Mammary epithelial cell (primary cell): ENCODE results near the gene NT5C.

Experiments
- EZH2 ChIP-seq: IDR thresholded peaks from 2 replicates; pipeline ENCODE4 v1.6.1; 2012; ENCODE audit warnings: low read length, inconsistent platforms, borderline replicate concordance
- TF ChIP-seq, protein P1 (sequence below), 2 donors: IDR thresholded peaks in 1 of 2; conservative IDR thresholded peaks in 1 of 2; 2 replicates each; pipeline ENCODE4 v1.5.1; 2011 to 2012; ENCODE audit warnings: inconsistent platforms in 2 of 2, low read length in 2 of 2, mild to moderate bottlenecking in 2 of 2, control low read depth in 1 of 2, low read depth in 1 of 2; ENCODE audit not compliant: insufficient read depth in 1 of 2; ENCODE audit errors: extremely low read depth in 1 of 2

DNA sequence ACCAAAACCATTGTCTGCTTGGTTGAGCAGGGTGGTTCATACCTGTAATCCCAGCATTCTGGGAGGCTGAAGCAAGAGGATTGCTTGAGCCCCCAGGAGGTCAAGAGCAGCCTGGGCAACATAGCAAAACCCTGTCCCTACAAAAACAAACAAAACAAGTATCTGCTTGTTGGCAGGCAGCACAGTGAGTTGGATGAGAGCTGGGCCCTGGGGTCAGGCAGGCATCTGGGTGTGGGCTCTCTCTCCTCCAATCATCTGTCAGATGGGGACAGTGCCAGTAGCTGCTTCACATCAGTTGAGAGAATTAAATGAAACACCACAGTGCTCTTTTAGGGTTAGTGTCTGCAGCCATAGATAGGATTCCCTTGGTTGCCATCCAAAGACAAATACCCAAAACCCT, 16.0 kb downstream of the NT5C start:
- TF ChIP-seq, protein P1, sequence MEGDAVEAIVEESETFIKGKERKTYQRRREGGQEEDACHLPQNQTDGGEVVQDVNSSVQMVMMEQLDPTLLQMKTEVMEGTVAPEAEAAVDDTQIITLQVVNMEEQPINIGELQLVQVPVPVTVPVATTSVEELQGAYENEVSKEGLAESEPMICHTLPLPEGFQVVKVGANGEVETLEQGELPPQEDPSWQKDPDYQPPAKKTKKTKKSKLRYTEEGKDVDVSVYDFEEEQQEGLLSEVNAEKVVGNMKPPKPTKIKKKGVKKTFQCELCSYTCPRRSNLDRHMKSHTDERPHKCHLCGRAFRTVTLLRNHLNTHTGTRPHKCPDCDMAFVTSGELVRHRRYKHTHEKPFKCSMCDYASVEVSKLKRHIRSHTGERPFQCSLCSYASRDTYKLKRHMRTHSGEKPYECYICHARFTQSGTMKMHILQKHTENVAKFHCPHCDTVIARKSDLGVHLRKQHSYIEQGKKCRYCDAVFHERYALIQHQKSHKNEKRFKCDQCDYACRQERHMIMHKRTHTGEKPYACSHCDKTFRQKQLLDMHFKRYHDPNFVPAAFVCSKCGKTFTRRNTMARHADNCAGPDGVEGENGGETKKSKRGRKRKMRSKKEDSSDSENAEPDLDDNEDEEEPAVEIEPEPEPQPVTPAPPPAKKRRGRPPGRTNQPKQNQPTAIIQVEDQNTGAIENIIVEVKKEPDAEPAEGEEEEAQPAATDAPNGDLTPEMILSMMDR (conservative IDR thresholded peaks at IDR 0.05 in 1 of 2, IDR thresholded peaks at IDR 0.05 in 1 of 2; ENCODE audit: extremely low read depth in 1 of 2, insufficient read depth in 1 of 2, low read depth in 1 of 2, low read length in 2 of 2), result no peak
- TF ChIP-seq EZH2, result no peak
